Panc1 (cell line): Measurements from ENCODE around the gene SAMD4A. TPM values are rescaled to one million over a fixed set of nuclear protein-coding genes. Genes with fewer than 3 reads are reported as not detected.

Experiments used
- ATAC-seq: fragments of 200-7000 bp; cut with Tn5 transposase; 2 replicates; pipeline ENCODE4 v1.9.1; 2020; ENCODE audit warnings: mild to moderate bottlenecking, moderate library complexity
- BruUV-seq: library from RNA; stranded (reverse); fragments of 400-500 nt; replicated peaks from 2 replicates; lab custom pipeline; 2021; lab: Mats Ljungman, UMichigan
- CTCF ChIA-PET: fragments of 300-600 bp; sonication (Branson Sonifier 250); formaldehyde crosslinking; loops from one replicate; lab custom pipeline; 2022; ENCODE audit warnings: antibody characterized with exemption; lab: Charles Lee
- POLR2A ChIA-PET: fragments of 300-600 bp; sonication (Branson Sonifier 250); formaldehyde crosslinking; loops from one replicate; lab custom pipeline; 2022; ENCODE audit warnings: antibody characterized with exemption; lab: Charles Lee
- DNase-seq: peaks from one replicate; pipeline ENCODE4 v3.0.0-alpha.2; 2010; ENCODE audit warnings: low read depth, low spot score
- H3K27ac ChIP-seq: 2 replicates; pipeline ENCODE4 v1.5.1; 2011; ENCODE audit warnings: mild to moderate bottlenecking, low read length, inconsistent platforms
- H3K27me3 ChIP-seq: fragments of 200-500 bp; sonication (Bioruptor generic); 2 replicates; pipeline ENCODE4 v1.6.0; 2014; ENCODE audit warnings: low read length, inconsistent platforms; ENCODE audit not compliant: control insufficient read depth, insufficient read depth
- H3K36me3 ChIP-seq: fragments of 200-500 bp; sonication (Bioruptor generic); 2 replicates; pipeline ENCODE4 v1.5.1; 2014; ENCODE audit warnings: inconsistent platforms, mild to moderate bottlenecking, low read length, moderate library complexity; ENCODE audit not compliant: control insufficient read depth, insufficient read depth
- H3K4me1 ChIP-seq: 2 replicates; pipeline ENCODE4 v1.5.1; 2011; ENCODE audit warnings: inconsistent platforms, mild to moderate bottlenecking, low read length, moderate library complexity; ENCODE audit not compliant: control insufficient read depth, insufficient read depth
- H3K4me3 ChIP-seq, 2 experiments: 2 replicates each; pipeline ENCODE4 v1.5.1; 2011 to 2012; ENCODE audit warnings: low read depth in 2 of 2, low read length in 2 of 2, mild to moderate bottlenecking in 2 of 2, inconsistent platforms in 1 of 2, moderate library complexity in 1 of 2
- H3K9me3 ChIP-seq: fragments of 200-500 bp; sonication (Bioruptor generic); 2 replicates; pipeline ENCODE4 v1.5.1; 2014; ENCODE audit warnings: low read depth, mild to moderate bottlenecking, inconsistent platforms, low read length, moderate library complexity; ENCODE audit not compliant: control insufficient read depth, insufficient read depth
- CTCF ChIP-seq: fragments of 450-650 bp; IDR thresholded peaks from 2 replicates; pipeline ENCODE4 v1.5.1; 2017; ENCODE audit warnings: mild to moderate bottlenecking
- POLR2AphosphoS5 ChIP-seq: IDR thresholded peaks from 2 replicates; pipeline ENCODE4 v1.6.1; 2012; ENCODE audit warnings: mild to moderate bottlenecking, low read depth, low read length, moderate library complexity
- REST ChIP-seq, 2 experiments: IDR thresholded peaks; 2 replicates each; pipeline ENCODE4 v1.6.1; 2011 to 2012; ENCODE audit warnings: low read depth in 2 of 2, control low read depth in 1 of 2, low read length in 1 of 2, mild to moderate bottlenecking in 1 of 2, moderate library complexity in 1 of 2; ENCODE audit not compliant: insufficient read depth in 1 of 2
- SIN3A ChIP-seq: IDR thresholded peaks from 2 replicates; pipeline ENCODE4 v1.6.1; 2012; ENCODE audit warnings: low read depth, mild to moderate bottlenecking, low read length, moderate library complexity, borderline replicate concordance; ENCODE audit not compliant: insufficient read depth
- TCF7L2 ChIP-seq: IDR thresholded peaks from 2 replicates; pipeline ENCODE4 v1.6.1; 2011; ENCODE audit warnings: mild to moderate bottlenecking, low read depth, low read length, inconsistent platforms
- in situ Hi-C: cut with HindIII; loops from 2 replicates; pipeline ENCODE4 v1.10.0; 2016; ENCODE audit warnings: low sequenced_read_pairs, low pct_unique_long_range_greater_than_20kb
- intact Hi-C: fragments of 100-400 bp; cut with micrococcal nuclease; formaldehyde crosslinking; loops from one replicate; pipeline ENCODE4 v1.10.0; 2022; ENCODE audit not compliant: unreplicated experiment
- total RNA-seq: library from RNA; stranded (reverse); gene quantifications from one replicate; pipeline ENCODE4 v1.2.1, GENCODE V29; 2021; ENCODE audit not compliant: unreplicated experiment

SAMD4A gene
- total RNA-seq, 1 experiment from 2014 or later = 15.2 TPM

GRCh38 chr14:54724676-54725325 lies 157.9 kb downstream of the SAMD4A start:
- no peak for DNase-seq
- no peak for ATAC-seq
- H3K4me3 ChIP-seq = no peak overlapping the region
- TF ChIP-seq SIN3A (no peak), TCF7L2 (no peak), POLR2AphosphoS5 (no peak), CTCF (no peak), REST (IDR thresholded peaks at IDR 0.05; ENCODE audit: insufficient read depth in 1 of 2, low read depth in 2 of 2, low read length in 1 of 2) (no peak)
- H3K36me3 ChIP-seq = no peaks in the 10 kb centered on the region
- no peaks in the 10 kb centered on the region for H3K27me3 ChIP-seq
- intact Hi-C loops = no loop called here
- in situ Hi-C loops = no loop called here
- CTCF ChIA-PET = interaction anchor here (0.7 kb wide), 1 partner anchor 1014 kb away, joined by 3 read pairs; no protein-coding TSS in a partner anchor
- no TSS peak for BruUV-seq
- no peaks in the 10 kb centered on the region for H3K9me3 ChIP-seq
- POLR2A ChIA-PET = interaction anchor here (0.6 kb wide), 1 partner anchor 176 kb away, joined by 4 read pairs; no protein-coding TSS in a partner anchor
- H3K4me1 ChIP-seq = 0 out of 2 replicates have a peak, but pooled peaks cover 3% of the 10 kb centered on the region
- H3K27ac ChIP-seq = no peak overlapping the region

GRCh38 chr14:54725998-54726397 lies 159.1 kb downstream of the SAMD4A start:
- ChIA-PET CTCF (no interaction called here), POLR2A (no interaction called here)
- DNase-seq = no peak
- Histone ChIP-seq H3K9me3 (no peaks in the 10 kb centered on the region), H3K4me3 (no peak overlapping the region), H3K4me1 (peaks cover 3% of the 10 kb centered on the region; the same call in 1 of the 2 replicates), H3K36me3 (no peaks in the 10 kb centered on the region), H3K27ac (no peak overlapping the region), H3K27me3 (no peaks in the 10 kb centered on the region)
- intact Hi-C loops = no loop called here
- TF ChIP-seq TCF7L2 (no peak), CTCF (no peak), SIN3A (no peak), POLR2AphosphoS5 (no peak)
- ATAC-seq = no peak
- in situ Hi-C loops = no loop called here
- no TSS peak for BruUV-seq
